H1 (cell line): ENCODE results near the gene LMTK3. TPM values are rescaled to one million over a fixed set of nuclear protein-coding genes. Genes with fewer than 3 reads are reported as not detected.

ENCODE experiments used
- CTCF ChIA-PET: fragments of 300-600 bp; sonication (Branson Sonifier 250); formaldehyde crosslinking; loops from one replicate; lab custom pipeline; 2021; ENCODE audit not compliant: partially characterized antibody; lab: Charles Lee
- POLR2A ChIA-PET: fragments of 300-600 bp; sonication (Branson Sonifier 250); formaldehyde crosslinking; loops from one replicate; lab custom pipeline; 2021; ENCODE audit warnings: inconsistent platforms; ENCODE audit not compliant: partially characterized antibody; lab: Charles Lee
- DNase-seq, 2 experiments: peaks; one replicate each; pipeline versions ENCODE4 v3.0.0 to v3.0.0-alpha.2; 2010 to 2022; ENCODE audit warnings: low spot score in 2 of 2, low read depth in 1 of 2, mixed read lengths in 1 of 2
- FAIRE-seq: peaks from 2 replicates; lab custom pipeline; 2011; peaks lifted over from hg19 to GRCh38; lab: Jason Lieb, UNC
- H2AFZ ChIP-seq: 2 replicates; pipeline ENCODE4 v1.8.1; 2012; ENCODE audit warnings: low read length, inconsistent platforms
- H2AK5ac ChIP-seq: 2 replicates; pipeline ENCODE4 v1.6.1; 2013; ENCODE audit warnings: low read depth, low read length
- H2BK120ac ChIP-seq: replicated peaks from 2 replicates; pipeline ENCODE3; 2013; ENCODE audit warnings: low read depth, low read length, inconsistent platforms
- H2BK12ac ChIP-seq: 2 replicates; pipeline ENCODE4 v1.6.1; 2013; ENCODE audit warnings: low read depth, low read length
- H2BK15ac ChIP-seq: 2 replicates; pipeline ENCODE4 v1.6.1; 2013; ENCODE audit warnings: low read length
- H2BK20ac ChIP-seq: 2 replicates; pipeline ENCODE4 v1.6.1; 2013; ENCODE audit warnings: low read length
- H2BK5ac ChIP-seq: 2 replicates; pipeline ENCODE4 v1.6.1; 2013; ENCODE audit warnings: low read depth, low read length
- H3K14ac ChIP-seq: 2 replicates; pipeline ENCODE4 v1.6.1; 2013; ENCODE audit warnings: inconsistent platforms; ENCODE audit not compliant: insufficient read length
- H3K18ac ChIP-seq: 2 replicates; pipeline ENCODE4 v1.6.1; 2013; ENCODE audit warnings: low read length; ENCODE audit errors: extremely low read depth
- H3K23ac ChIP-seq: 2 replicates; pipeline ENCODE4 v1.6.1; 2013; ENCODE audit warnings: inconsistent platforms; ENCODE audit not compliant: insufficient read length
- H3K23me2 ChIP-seq: 2 replicates; pipeline ENCODE4 v1.6.1; 2013; ENCODE audit warnings: low read depth, low read length
- H3K27ac ChIP-seq: 2 replicates; pipeline ENCODE4 v1.6.1; 2011; ENCODE audit warnings: low read depth, low read length, inconsistent platforms
- H3K27me3 ChIP-seq, 4 experiments: replicated peaks in 1 of 4; 1 replicate in 1 of 4; 2 replicates in 3 of 4; pipeline versions ENCODE4 v1.6.1 to v1.8.1; 2011 to 2013; ENCODE audit warnings: low read length in 3 of 4, mild to moderate bottlenecking in 3 of 4, inconsistent platforms in 2 of 4, mixed read lengths in 2 of 4, moderate library complexity in 1 of 4; ENCODE audit not compliant: control insufficient read depth in 3 of 4, insufficient read depth in 3 of 4; ENCODE audit errors: extremely low read depth in 1 of 4
- H3K36me3 ChIP-seq, 4 experiments: 2 replicates each; pipeline versions ENCODE4 v1.6.1 to v1.8.1; 2011 to 2013; ENCODE audit warnings: mild to moderate bottlenecking in 4 of 4, low read length in 3 of 4, moderate library complexity in 2 of 4, control low read depth in 1 of 4, inconsistent platforms in 1 of 4; ENCODE audit not compliant: insufficient read depth in 4 of 4, control insufficient read depth in 2 of 4
- H3K4ac ChIP-seq: replicated peaks from 2 replicates; pipeline ENCODE3; 2013; ENCODE audit warnings: low read length, low read depth, mixed read lengths, inconsistent platforms; ENCODE audit not compliant: insufficient read length
- H3K4me1 ChIP-seq, 4 experiments: replicated peaks in 1 of 4; 1 replicate in 1 of 4; 2 replicates in 3 of 4; pipeline versions ENCODE4 v1.6.1 to v1.8.1; 2011 to 2013; ENCODE audit warnings: low read length in 3 of 4, inconsistent platforms in 2 of 4, mixed read lengths in 1 of 4; ENCODE audit not compliant: insufficient read depth in 4 of 4, control insufficient read depth in 3 of 4
- H3K4me2 ChIP-seq, 2 experiments: 2 replicates each; pipeline versions ENCODE4 v1.6.1 to v1.8.1; 2011 to 2013; ENCODE audit warnings: low read depth in 2 of 2, low read length in 2 of 2, control low read depth in 1 of 2, inconsistent platforms in 1 of 2, mild to moderate bottlenecking in 1 of 2; ENCODE audit not compliant: insufficient read depth in 1 of 2
- H3K4me3 ChIP-seq, 4 experiments: fragments of 200-600, 300-600 bp in 1 of 4; sonication (generic), shearing (Covaris generic), sonication (Bioruptor Twin) in 1 of 4; 2 replicates each; pipeline versions ENCODE4 v1.5.1 to v1.8.1; 2011 to 2016; ENCODE audit warnings: low read length in 4 of 4, low read depth in 3 of 4, control low read depth in 2 of 4, inconsistent platforms in 2 of 4, mild to moderate bottlenecking in 2 of 4, mixed read lengths in 1 of 4, moderate library complexity in 1 of 4; ENCODE audit not compliant: insufficient read depth in 2 of 4; ENCODE audit errors: extremely low read depth in 1 of 4
- H3K56ac ChIP-seq: replicated peaks from 2 replicates; pipeline ENCODE3; 2013; ENCODE audit warnings: low read depth, mild to moderate bottlenecking, mixed read lengths, low read length, inconsistent platforms; ENCODE audit not compliant: insufficient read length
- H3K79me1 ChIP-seq: 2 replicates; pipeline ENCODE4 v1.6.1; 2013; ENCODE audit warnings: low read depth, low read length, control low read depth
- H3K79me2 ChIP-seq, 2 experiments: 2 replicates each; pipeline versions ENCODE4 v1.6.1 to v1.8.1; 2012 to 2013; ENCODE audit warnings: low read length in 2 of 2, mild to moderate bottlenecking in 2 of 2, inconsistent platforms in 1 of 2; ENCODE audit not compliant: insufficient read depth in 2 of 2, control insufficient read depth in 1 of 2
- H3K9ac ChIP-seq, 4 experiments: replicated peaks in 1 of 4; 1 replicate in 1 of 4; 2 replicates in 3 of 4; pipeline versions ENCODE4 v1.6.1 to v1.8.1; 2011 to 2013; ENCODE audit warnings: low read depth in 3 of 4, low read length in 3 of 4, control low read depth in 2 of 4, mild to moderate bottlenecking in 2 of 4, moderate library complexity in 2 of 4, inconsistent platforms in 1 of 4; ENCODE audit errors: extremely low read depth in 1 of 4
- H3K9me3 ChIP-seq, 2 experiments: 2 replicates each; pipeline versions ENCODE4 v1.6.1 to v1.8.1; 2012 to 2013; ENCODE audit warnings: mild to moderate bottlenecking in 2 of 2, moderate library complexity in 2 of 2, control low read depth in 1 of 2, inconsistent platforms in 1 of 2, low read depth in 1 of 2, low read length in 1 of 2, mixed read lengths in 1 of 2; ENCODE audit not compliant: insufficient read depth in 2 of 2
- H4K20me1 ChIP-seq, 2 experiments: replicated peaks in 1 of 2; 2 replicates each; pipeline versions ENCODE3 to v1.8.1; 2011 to 2013; ENCODE audit warnings: inconsistent platforms in 2 of 2, low read length in 2 of 2, mild to moderate bottlenecking in 1 of 2; ENCODE audit not compliant: insufficient read depth in 2 of 2, control insufficient read depth in 1 of 2
- H4K5ac ChIP-seq: 2 replicates; pipeline ENCODE4 v1.6.1; 2013; ENCODE audit warnings: low read length, low read depth, mixed read lengths, inconsistent platforms; ENCODE audit not compliant: insufficient read length
- H4K8ac ChIP-seq: 2 replicates; pipeline ENCODE4 v1.8.0; 2013; ENCODE audit warnings: mild to moderate bottlenecking, moderate library complexity, low read length, inconsistent platforms; ENCODE audit not compliant: insufficient read depth; ENCODE audit errors: extremely low read depth
- H4K91ac ChIP-seq: replicated peaks from 2 replicates; pipeline ENCODE3; 2013; ENCODE audit warnings: low read length, mixed read lengths, inconsistent platforms; ENCODE audit not compliant: insufficient read length
- HDAC6 ChIP-seq: IDR thresholded peaks from one replicate; pipeline ENCODE4 v1.7.1; 2012; ENCODE audit warnings: low read depth, mild to moderate bottlenecking, inconsistent platforms, low read length, moderate library complexity
- RAD21 ChIP-seq, 2 experiments: IDR thresholded peaks in 1 of 2; conservative IDR thresholded peaks in 1 of 2; 2 replicates each; pipeline ENCODE4 v1.6.1; 2011; ENCODE audit warnings: low read depth in 2 of 2, low read length in 2 of 2, improper control_type of control experiment in 1 of 2, inconsistent platforms in 1 of 2, mild to moderate bottlenecking in 1 of 2, moderate library complexity in 1 of 2
- TAF7 ChIP-seq: optimal IDR thresholded peaks from 2 replicates; pipeline ENCODE3; 2011; ENCODE audit warnings: low read depth, mild to moderate bottlenecking, inconsistent platforms, low read length, moderate library complexity, borderline replicate concordance
- WGBS, 2 experiments: shearing (Covaris generic) in 1 of 2; methylation state at CpG; one replicate each; pipeline versions ENCODE4 v1.1.6 to v1.1.7; 2013 to 2015; ENCODE audit warnings: low lambda C conversion rate in 2 of 2, mixed read lengths in 2 of 2, inconsistent platforms in 1 of 2, low coverage in 1 of 2, missing lambda C conversion rate in 1 of 2; ENCODE audit not compliant: insufficient replicate concordance in 2 of 2, insufficient coverage in 1 of 2, insufficient read length in 1 of 2; ENCODE audit errors: extremely low coverage in 1 of 2, missing lambda C conversion rate in 1 of 2; 5-methylcytosine and 5-hydroxymethylcytosine counted together
- polyA plus RNA-seq, 7 experiments: library from polyadenylated mRNA; depleted of rRNA in 3 of 7; stranded (reverse) in 5 of 7; unstranded in 2 of 7; fragments of >200 nt in 5 of 7; fragments of 200-250 nt in 2 of 7; gene quantifications; 1 replicate in 5 of 7; 2 replicates in 1 of 7; 4 replicates in 1 of 7; pipeline versions ENCODE4 v1.2.1 to v1.2.3, GENCODE V29; 2011 to 2013; ENCODE audit warnings: missing spikeins in 2 of 7, mixed read lengths in 2 of 7
- total RNA-seq: library from RNA; stranded (reverse); fragmentation: NEBNext Ultra II Directional; extraction: Animal tissue kit (Norgen Biotek cat#: 25700); gene quantifications from 2 replicates; pipeline ENCODE4 v1.2.1, GENCODE V29; 2021
- TF ChIP-seq, protein P1 (sequence below), 3 experiments: IDR thresholded peaks; 1 replicate in 2 of 3; 2 replicates in 1 of 3; pipeline versions ENCODE4 v1.5.1 to v1.6.1; 2011; ENCODE audit warnings: low read length in 3 of 3, mild to moderate bottlenecking in 3 of 3, inconsistent platforms in 2 of 3, low read depth in 1 of 3, moderate library complexity in 1 of 3; ENCODE audit not compliant: insufficient read depth in 1 of 3; ENCODE audit errors: control extremely low read depth in 1 of 3

The LMTK3 gene
- total and polyA plus RNA-seq, 2 of the 8 experiments (the other 6 are each of a cell fraction or from before 2014, with no cell fraction given): 2.7 to 12.4 TPM

DNA sequence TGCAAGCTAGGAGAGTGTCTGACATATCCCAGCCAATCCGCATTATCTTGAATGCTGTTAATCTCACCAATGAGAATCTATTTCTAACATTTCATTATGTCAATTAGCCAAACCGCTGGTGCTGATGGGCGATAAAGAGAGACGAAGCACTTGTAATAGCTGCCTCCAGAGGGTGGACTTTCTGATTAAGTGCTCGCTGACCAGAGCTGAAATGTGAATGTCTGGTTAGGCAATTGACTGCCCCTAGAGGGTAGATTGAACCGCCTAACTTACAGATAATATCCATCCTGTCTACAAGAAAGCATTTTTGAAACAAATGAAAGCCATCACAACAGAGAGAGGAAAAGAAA lies 66.4 kb downstream of the LMTK3 start:
- Histone ChIP-seq H3K14ac (no peak overlapping the region), H2BK20ac (no peak overlapping the region), H2BK12ac (no peak overlapping the region; the same call in 1 of the 2 replicates), H3K23ac (no peak overlapping the region), H4K5ac (no peak overlapping the region), H3K27ac (peak overlapping the region; percentile 62; the same call in 1 of the 2 replicates), H2AK5ac (no peak overlapping the region), H3K79me2 (peaks cover 0 to 8% of the 10 kb centered on the region in 2 experiments; a peak in 2 of 4 replicates), H3K36me3 (peaks cover 6 to 26% (median 20%) of the 10 kb centered on the region in 4 experiments), H2AFZ (peak overlapping the region; percentile 54; the same call in 1 of the 2 replicates), H3K18ac (no peak overlapping the region), H3K9ac (peak overlapping the region in 2 of 4 experiments; percentile 64 to 91; a peak in 2 of 7 replicates), H3K4ac (no peak overlapping the region), H3K9me3 (no peaks in the 10 kb centered on the region), H3K4me3 (peak overlapping the region; percentile 80 to 99 (median 95)), H2BK5ac (peak overlapping the region; percentile 32; the same call in 1 of the 2 replicates), H3K23me2 (peaks cover 9% of the 10 kb centered on the region), H4K91ac (no peak overlapping the region), H3K79me1 (peaks cover 2% of the 10 kb centered on the region; the same call in 1 of the 2 replicates), H2BK120ac (no peak overlapping the region), H3K56ac (no peak overlapping the region), H3K4me2 (peak overlapping the region; percentile 53 to 85), H2BK15ac (no peak overlapping the region), H4K8ac (no peak overlapping the region), H3K4me1 (peaks cover 0 to 5% (median 4%) of the 10 kb centered on the region in 4 experiments; a peak in 4 of 7 replicates), H4K20me1 (peaks cover 0 to 11% of the 10 kb centered on the region in 2 experiments), H3K27me3 (no peaks in the 10 kb centered on the region)
- 31% methylated on average over 6 of the region's 6 CpGs; no CpG with 5 or more reads in 1 of the 2 experiments for WGBS, 2 experiments
- TF ChIP-seq RAD21 (IDR thresholded peaks at IDR 0.05 in 1 of 2, conservative IDR thresholded peaks at IDR 0.05 in 1 of 2; ENCODE audit: low read depth in 2 of 2, low read length in 2 of 2) (peak; percentile 9 to 24; a peak in 2 of 4 replicates), TAF7 (peak; percentile 41), HDAC6 (no peak)
- TF ChIP-seq, protein P1, sequence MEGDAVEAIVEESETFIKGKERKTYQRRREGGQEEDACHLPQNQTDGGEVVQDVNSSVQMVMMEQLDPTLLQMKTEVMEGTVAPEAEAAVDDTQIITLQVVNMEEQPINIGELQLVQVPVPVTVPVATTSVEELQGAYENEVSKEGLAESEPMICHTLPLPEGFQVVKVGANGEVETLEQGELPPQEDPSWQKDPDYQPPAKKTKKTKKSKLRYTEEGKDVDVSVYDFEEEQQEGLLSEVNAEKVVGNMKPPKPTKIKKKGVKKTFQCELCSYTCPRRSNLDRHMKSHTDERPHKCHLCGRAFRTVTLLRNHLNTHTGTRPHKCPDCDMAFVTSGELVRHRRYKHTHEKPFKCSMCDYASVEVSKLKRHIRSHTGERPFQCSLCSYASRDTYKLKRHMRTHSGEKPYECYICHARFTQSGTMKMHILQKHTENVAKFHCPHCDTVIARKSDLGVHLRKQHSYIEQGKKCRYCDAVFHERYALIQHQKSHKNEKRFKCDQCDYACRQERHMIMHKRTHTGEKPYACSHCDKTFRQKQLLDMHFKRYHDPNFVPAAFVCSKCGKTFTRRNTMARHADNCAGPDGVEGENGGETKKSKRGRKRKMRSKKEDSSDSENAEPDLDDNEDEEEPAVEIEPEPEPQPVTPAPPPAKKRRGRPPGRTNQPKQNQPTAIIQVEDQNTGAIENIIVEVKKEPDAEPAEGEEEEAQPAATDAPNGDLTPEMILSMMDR (IDR thresholded peaks at IDR 0.05; ENCODE audit: control extremely low read depth in 1 of 3, insufficient read depth in 1 of 3, low read depth in 1 of 3, low read length in 3 of 3): peak in 2 of 3 experiments; percentile 33 to 37; a peak in 2 of 4 replicates
- ChIA-PET CTCF (interaction anchor here (0.5 to 1.9 kb wide), 7 partner anchors 11 to 1012 kb away, joined by 3 to 8 read pairs (median 4); no protein-coding TSS in a partner anchor), POLR2A (interaction anchor here (0.7 to 3.0 kb wide), 9 partner anchors 10 to 82 kb away, joined by 3 to 13 read pairs (median 6); partner anchors contain the start of genes KCNJ14, KDELR1 and TMEM143)
- FAIRE-seq (no peak), DNase-seq (peak in 1 of 2 experiments; percentile 53)
